D721Med (cell line): ENCODE results near the gene FOSL1.

Experiments used
- DNase-seq: peaks from one replicate; pipeline ENCODE4 v3.0.0; 2011; ENCODE audit warnings: low spot score; ENCODE audit not compliant: insufficient read length
- FAIRE-seq: peaks from 2 replicates; lab custom pipeline; 2011; peaks lifted over from hg19 to GRCh38; lab: Jason Lieb, UNC
- CTCF ChIP-seq: IDR thresholded peaks from 2 replicates; pipeline ENCODE4 v1.5.1; 2012; ENCODE audit warnings: mild to moderate bottlenecking, control low read depth; ENCODE audit not compliant: insufficient read depth; ENCODE audit errors: missing control alignments

Gene FOSL1

GRCh38 chr11:65890324-65891218, 9.6 kb downstream of the FOSL1 start, which contains the start of gene CCDC85B:
Gene CCDC85B, plus strand, starts transcription at chr11:65890673. Its CDS starts 111 bp downstream, at chr11:65890784.
- no peak for TF ChIP-seq CTCF
- FAIRE-seq = no peak
- peak; percentile 89 for DNase-seq

- peak; percentile 46 for TF ChIP-seq CTCF
- FAIRE-seq = no peak
These were observed 11.9 kb downstream of the FOSL1 start, which contains the start of gene FIBP for GRCh38 chr11:65888163-65888814. Gene FIBP, minus strand, starts transcription at chr11:65888471. Its CDS starts 53 bp downstream, at chr11:65888418.

GRCh38 chr11:65887723-65888162, 12.4 kb downstream of the FOSL1 start:
- FAIRE-seq (no peak), DNase-seq (no peak)
- no peak for TF ChIP-seq CTCF

More at GRCh38 chr11:65888163-65888814, 11.9 kb downstream of the FOSL1 start, which contains the start of gene FIBP:
- peak; percentile 95 for DNase-seq

GRCh38 chr11:65886826-65887722, 13.1 kb downstream of the FOSL1 start:
- DNase-seq (no peak), FAIRE-seq (no peak)
- no peak for TF ChIP-seq CTCF

GRCh38 chr11:65885808-65886536, 14.2 kb downstream of the FOSL1 start:
- DNase-seq = no peak
- no peak for FAIRE-seq
- no peak for TF ChIP-seq CTCF

- FAIRE-seq (no peak), DNase-seq (no peak)
- no peak for TF ChIP-seq CTCF
These were observed 15.0 kb downstream of the FOSL1 start for GRCh38 chr11:65885231-65885630.
